ENCODE data around the gene IFRD1.

IFRD1 gene

DNA sequence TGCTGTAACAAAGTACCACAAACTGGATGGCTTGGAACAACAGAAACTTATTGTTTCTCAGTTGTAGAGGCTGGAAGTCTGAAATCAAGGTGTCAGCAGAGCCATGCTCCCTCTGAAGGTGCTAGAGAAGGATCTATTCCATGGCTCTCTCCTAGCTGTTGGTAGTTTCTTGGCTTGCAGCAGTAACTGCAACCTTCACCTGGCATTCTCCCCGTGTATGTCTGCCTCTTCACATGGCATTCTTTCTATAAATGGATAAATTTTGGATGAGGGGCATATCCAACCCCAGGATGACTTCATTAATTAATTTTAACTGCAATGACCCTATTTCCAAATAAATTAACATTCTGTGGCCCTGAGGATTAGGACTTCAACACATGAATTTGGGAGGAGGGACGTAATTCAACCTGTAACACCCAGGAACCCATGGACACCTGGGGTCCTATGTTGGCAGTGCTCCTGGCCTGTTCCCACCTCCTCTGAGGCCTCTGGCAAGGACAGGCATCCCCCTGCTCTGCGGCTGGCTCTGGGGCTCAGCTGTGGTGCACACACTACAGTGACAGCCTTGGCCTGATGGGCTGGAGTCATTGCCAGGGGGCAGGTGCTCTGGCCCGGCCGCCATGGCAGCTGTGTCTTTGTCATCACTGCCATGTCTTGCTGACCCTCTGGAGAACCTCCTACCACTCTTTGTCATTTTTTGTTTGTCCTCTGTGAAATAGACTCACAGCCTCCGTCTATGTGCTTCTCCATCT, 61.4 kb downstream of the IFRD1 start:
- TF ChIP-seq, protein P1, sequence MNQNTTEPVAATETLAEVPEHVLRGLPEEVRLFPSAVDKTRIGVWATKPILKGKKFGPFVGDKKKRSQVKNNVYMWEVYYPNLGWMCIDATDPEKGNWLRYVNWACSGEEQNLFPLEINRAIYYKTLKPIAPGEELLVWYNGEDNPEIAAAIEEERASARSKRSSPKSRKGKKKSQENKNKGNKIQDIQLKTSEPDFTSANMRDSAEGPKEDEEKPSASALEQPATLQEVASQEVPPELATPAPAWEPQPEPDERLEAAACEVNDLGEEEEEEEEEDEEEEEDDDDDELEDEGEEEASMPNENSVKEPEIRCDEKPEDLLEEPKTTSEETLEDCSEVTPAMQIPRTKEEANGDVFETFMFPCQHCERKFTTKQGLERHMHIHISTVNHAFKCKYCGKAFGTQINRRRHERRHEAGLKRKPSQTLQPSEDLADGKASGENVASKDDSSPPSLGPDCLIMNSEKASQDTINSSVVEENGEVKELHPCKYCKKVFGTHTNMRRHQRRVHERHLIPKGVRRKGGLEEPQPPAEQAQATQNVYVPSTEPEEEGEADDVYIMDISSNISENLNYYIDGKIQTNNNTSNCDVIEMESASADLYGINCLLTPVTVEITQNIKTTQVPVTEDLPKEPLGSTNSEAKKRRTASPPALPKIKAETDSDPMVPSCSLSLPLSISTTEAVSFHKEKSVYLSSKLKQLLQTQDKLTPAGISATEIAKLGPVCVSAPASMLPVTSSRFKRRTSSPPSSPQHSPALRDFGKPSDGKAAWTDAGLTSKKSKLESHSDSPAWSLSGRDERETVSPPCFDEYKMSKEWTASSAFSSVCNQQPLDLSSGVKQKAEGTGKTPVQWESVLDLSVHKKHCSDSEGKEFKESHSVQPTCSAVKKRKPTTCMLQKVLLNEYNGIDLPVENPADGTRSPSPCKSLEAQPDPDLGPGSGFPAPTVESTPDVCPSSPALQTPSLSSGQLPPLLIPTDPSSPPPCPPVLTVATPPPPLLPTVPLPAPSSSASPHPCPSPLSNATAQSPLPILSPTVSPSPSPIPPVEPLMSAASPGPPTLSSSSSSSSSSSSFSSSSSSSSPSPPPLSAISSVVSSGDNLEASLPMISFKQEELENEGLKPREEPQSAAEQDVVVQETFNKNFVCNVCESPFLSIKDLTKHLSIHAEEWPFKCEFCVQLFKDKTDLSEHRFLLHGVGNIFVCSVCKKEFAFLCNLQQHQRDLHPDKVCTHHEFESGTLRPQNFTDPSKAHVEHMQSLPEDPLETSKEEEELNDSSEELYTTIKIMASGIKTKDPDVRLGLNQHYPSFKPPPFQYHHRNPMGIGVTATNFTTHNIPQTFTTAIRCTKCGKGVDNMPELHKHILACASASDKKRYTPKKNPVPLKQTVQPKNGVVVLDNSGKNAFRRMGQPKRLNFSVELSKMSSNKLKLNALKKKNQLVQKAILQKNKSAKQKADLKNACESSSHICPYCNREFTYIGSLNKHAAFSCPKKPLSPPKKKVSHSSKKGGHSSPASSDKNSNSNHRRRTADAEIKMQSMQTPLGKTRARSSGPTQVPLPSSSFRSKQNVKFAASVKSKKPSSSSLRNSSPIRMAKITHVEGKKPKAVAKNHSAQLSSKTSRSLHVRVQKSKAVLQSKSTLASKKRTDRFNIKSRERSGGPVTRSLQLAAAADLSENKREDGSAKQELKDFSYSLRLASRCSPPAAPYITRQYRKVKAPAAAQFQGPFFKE (tag by site-specific recombination; IDR thresholded peaks at IDR 0.05; ENCODE audit: borderline replicate concordance) = no peak
- TF ChIP-seq ZNF585B (tag by site-specific recombination; IDR thresholded peaks at IDR 0.05) (no peak), ZFP37 (tag by site-specific recombination; IDR thresholded peaks at IDR 0.05) (no peak), ZNF292 (tag by site-specific recombination; IDR thresholded peaks at IDR 0.05; ENCODE audit: borderline replicate concordance, low read depth) (no peak), YY1 (tag by site-specific recombination; IDR thresholded peaks at IDR 0.05) (no peak), ZNF2 (tag by site-specific recombination; IDR thresholded peaks at IDR 0.05) (no peak), ZNF621 (tag by site-specific recombination; IDR thresholded peaks at IDR 0.05) (no peak), PBX3 (CRISPR knock-in tag; IDR thresholded peaks at IDR 0.05) (no peak), ZNF335 (tag by site-specific recombination; conservative IDR thresholded peaks at IDR 0.05) (no peak), ZNF747 (tag by site-specific recombination; IDR thresholded peaks at IDR 0.05) (no peak)
- TF ChIP-seq, protein P2, sequence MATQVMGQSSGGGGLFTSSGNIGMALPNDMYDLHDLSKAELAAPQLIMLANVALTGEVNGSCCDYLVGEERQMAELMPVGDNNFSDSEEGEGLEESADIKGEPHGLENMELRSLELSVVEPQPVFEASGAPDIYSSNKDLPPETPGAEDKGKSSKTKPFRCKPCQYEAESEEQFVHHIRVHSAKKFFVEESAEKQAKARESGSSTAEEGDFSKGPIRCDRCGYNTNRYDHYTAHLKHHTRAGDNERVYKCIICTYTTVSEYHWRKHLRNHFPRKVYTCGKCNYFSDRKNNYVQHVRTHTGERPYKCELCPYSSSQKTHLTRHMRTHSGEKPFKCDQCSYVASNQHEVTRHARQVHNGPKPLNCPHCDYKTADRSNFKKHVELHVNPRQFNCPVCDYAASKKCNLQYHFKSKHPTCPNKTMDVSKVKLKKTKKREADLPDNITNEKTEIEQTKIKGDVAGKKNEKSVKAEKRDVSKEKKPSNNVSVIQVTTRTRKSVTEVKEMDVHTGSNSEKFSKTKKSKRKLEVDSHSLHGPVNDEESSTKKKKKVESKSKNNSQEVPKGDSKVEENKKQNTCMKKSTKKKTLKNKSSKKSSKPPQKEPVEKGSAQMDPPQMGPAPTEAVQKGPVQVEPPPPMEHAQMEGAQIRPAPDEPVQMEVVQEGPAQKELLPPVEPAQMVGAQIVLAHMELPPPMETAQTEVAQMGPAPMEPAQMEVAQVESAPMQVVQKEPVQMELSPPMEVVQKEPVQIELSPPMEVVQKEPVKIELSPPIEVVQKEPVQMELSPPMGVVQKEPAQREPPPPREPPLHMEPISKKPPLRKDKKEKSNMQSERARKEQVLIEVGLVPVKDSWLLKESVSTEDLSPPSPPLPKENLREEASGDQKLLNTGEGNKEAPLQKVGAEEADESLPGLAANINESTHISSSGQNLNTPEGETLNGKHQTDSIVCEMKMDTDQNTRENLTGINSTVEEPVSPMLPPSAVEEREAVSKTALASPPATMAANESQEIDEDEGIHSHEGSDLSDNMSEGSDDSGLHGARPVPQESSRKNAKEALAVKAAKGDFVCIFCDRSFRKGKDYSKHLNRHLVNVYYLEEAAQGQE (tag by site-specific recombination; IDR thresholded peaks at IDR 0.05) = no peak
- TF ChIP-seq, protein P3, sequence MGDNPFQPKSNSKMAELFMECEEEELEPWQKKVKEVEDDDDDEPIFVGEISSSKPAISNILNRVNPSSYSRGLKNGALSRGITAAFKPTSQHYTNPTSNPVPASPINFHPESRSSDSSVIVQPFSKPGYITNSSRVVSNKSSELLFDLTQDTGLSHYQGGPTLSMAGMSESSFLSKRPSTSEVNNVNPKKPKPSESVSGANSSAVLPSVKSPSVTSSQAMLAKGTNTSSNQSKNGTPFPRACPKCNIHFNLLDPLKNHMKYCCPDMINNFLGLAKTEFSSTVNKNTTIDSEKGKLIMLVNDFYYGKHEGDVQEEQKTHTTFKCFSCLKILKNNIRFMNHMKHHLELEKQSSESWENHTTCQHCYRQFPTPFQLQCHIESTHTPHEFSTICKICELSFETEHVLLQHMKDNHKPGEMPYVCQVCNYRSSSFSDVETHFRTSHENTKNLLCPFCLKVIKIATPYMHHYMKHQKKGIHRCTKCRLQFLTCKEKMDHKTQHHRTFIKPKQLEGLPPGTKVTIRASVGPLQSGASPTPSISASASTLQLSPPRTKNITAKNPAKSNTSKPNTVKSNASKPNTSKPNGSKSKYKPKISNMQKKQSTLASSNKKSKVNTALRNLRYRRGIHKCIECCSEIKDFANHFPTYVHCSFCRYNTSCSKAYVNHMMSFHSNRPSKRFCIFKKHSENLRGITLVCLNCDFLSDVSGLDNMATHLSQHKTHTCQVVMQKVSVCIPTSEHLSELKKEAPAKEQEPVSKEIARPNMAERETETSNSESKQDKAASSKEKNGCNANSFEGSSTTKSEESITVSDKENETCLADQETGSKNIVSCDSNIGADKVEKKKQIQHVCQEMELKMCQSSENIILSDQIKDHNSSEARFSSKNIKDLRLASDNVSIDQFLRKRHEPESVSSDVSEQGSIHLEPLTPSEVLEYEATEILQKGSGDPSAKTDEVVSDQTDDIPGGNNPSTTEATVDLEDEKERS (tag by site-specific recombination; IDR thresholded peaks at IDR 0.05) = no peak

More for the DNA sequence above, 61.4 kb downstream of the IFRD1 start:
- no peak overlapping the region for H3K27ac ChIP-seq (ENCODE audit: extremely low read depth, low read depth, low read length)
- ChIA-PET CTCF (interaction anchor here (0.6 kb wide), 1 partner anchor 915 kb away, joined by 3 read pairs; no protein-coding TSS in a partner anchor), POLR2A (no interaction called here)
- H3K4me1 ChIP-seq (ENCODE audit: control insufficient read depth, insufficient read depth, low read length) = no peaks in the 10 kb centered on the region
- no peak overlapping the region for H3K4me3 ChIP-seq (ENCODE audit: low read depth, low read length)
- no peaks in the 10 kb centered on the region for H3K9me3 ChIP-seq (ENCODE audit: control insufficient read depth, insufficient read depth, low read depth, low read length)
- H3K36me3 ChIP-seq (ENCODE audit: control insufficient read depth in 2 of 2, insufficient read depth in 1 of 2, low read length in 2 of 2) = no peaks in the 10 kb centered on the region

Data from HEK293 (cell line).